K562 (cell line): ENCODE results near the gene FBLIM1. TPM values are rescaled to one million over a fixed set of nuclear protein-coding genes. Genes with fewer than 3 reads are reported as not detected.

ENCODE experiments used
- DIDO1 ChIP-seq: fragments of 450-650 bp; IDR thresholded peaks from 2 replicates; pipeline ENCODE4 v1.6.1; 2016; ENCODE audit warnings: low read depth, missing biosample characterization, missing genetic modification characterization
- EP300 ChIP-seq: IDR thresholded peaks from 2 replicates; pipeline ENCODE4 v1.6.1; 2012; ENCODE audit warnings: low read length, improper control_type of control experiment
- ETV1 ChIP-seq: fragments of 450-650 bp; conservative IDR thresholded peaks from 2 replicates; pipeline ENCODE4 v1.6.1; 2016; ENCODE audit warnings: missing genetic modification characterization, control low read depth, low read depth, missing compliant biosample characterization
- KLF16 ChIP-seq: IDR thresholded peaks from 2 replicates; pipeline ENCODE4 v1.6.1; 2016; ENCODE audit warnings: antibody characterized with exemption
- MAFF ChIP-seq: IDR thresholded peaks from 2 replicates; pipeline ENCODE4 v1.6.1; 2012; ENCODE audit warnings: low read length, improper control_type of control experiment
- MAFK ChIP-seq: IDR thresholded peaks from 2 replicates; pipeline ENCODE4 v1.6.1; 2011; ENCODE audit warnings: low read length, improper control_type of control experiment
- OTX1 ChIP-seq: fragments of 450-650 bp; formaldehyde crosslinking; IDR thresholded peaks from 2 replicates; pipeline ENCODE4 v1.4.0; 2022; ENCODE audit warnings: mild to moderate bottlenecking
- POLR2B ChIP-seq: fragments of 450-650 bp; IDR thresholded peaks from 2 replicates; pipeline ENCODE4 v1.6.1; 2018; ENCODE audit warnings: low read depth; ENCODE audit not compliant: partially characterized antibody
- POLR3G ChIP-seq: IDR thresholded peaks from 2 replicates; pipeline ENCODE4 v1.6.1; 2011; ENCODE audit not compliant: insufficient read length, insufficient replicate concordance; ENCODE audit errors: extremely low read depth
- POU5F1 ChIP-seq: fragments of 150-350 bp; IDR thresholded peaks from 2 replicates; pipeline ENCODE4 v1.6.1; 2014; ENCODE audit warnings: borderline replicate concordance, low read length, low read depth, mild to moderate bottlenecking; ENCODE audit not compliant: partially characterized antibody
- RB1 ChIP-seq: fragments of 450-650 bp; IDR thresholded peaks from 2 replicates; pipeline ENCODE4 v1.6.1; 2017; ENCODE audit warnings: low read depth, mild to moderate bottlenecking
- RNF2 ChIP-seq: sonication (generic); IDR thresholded peaks from 2 replicates; pipeline ENCODE4 v1.6.1; 2016
- SIN3B ChIP-seq: fragments of 450-650 bp; IDR thresholded peaks from 2 replicates; pipeline ENCODE4 v1.6.1; 2017; ENCODE audit warnings: low read depth, mild to moderate bottlenecking, moderate library complexity
- TEAD1 ChIP-seq, 2 experiments: fragments of 450-650 bp in 1 of 2; sonication (generic) in 1 of 2; formaldehyde crosslinking; IDR thresholded peaks; 2 replicates each; pipeline versions ENCODE4 v1.4.0 to v1.8.0; 2020 to 2022; ENCODE audit warnings: mild to moderate bottlenecking in 2 of 2, missing genetic modification reagents in 1 of 2
- TEAD2 ChIP-seq: fragments of 450-650 bp; IDR thresholded peaks from 2 replicates; pipeline ENCODE4 v1.6.1; 2016; ENCODE audit warnings: missing genetic modification characterization, control low read depth, missing compliant biosample characterization
- TGIF2 ChIP-seq: sonication (generic); formaldehyde crosslinking; IDR thresholded peaks from 2 replicates; pipeline ENCODE4 v1.8.1; 2022; ENCODE audit warnings: mild to moderate bottlenecking, missing genetic modification reagents, moderate library complexity
- UBTF ChIP-seq, 2 experiments: IDR thresholded peaks; 2 replicates each; pipeline ENCODE4 v1.6.1; 2012; ENCODE audit warnings: improper control_type of control experiment in 2 of 2, low read depth in 2 of 2, low read length in 2 of 2, borderline replicate concordance in 1 of 2
- XRCC3 ChIP-seq: fragments of 450-650 bp; IDR thresholded peaks from 2 replicates; pipeline ENCODE4 v1.6.1; 2017; ENCODE audit warnings: mild to moderate bottlenecking, moderate library complexity
- ZBTB2 ChIP-seq: fragments of 450-650 bp; IDR thresholded peaks from 2 replicates; pipeline ENCODE4 v1.6.1; 2016; ENCODE audit warnings: antibody characterized with exemption
- ZBTB26 ChIP-seq: fragments of 450-650 bp; formaldehyde crosslinking; IDR thresholded peaks from 2 replicates; pipeline ENCODE4 v1.4.0; 2022; ENCODE audit warnings: missing genetic modification characterization
- ZNF280B ChIP-seq: fragments of 250-450 bp; sonication (Bioruptor Pico); IDR thresholded peaks from 2 replicates; pipeline ENCODE4 v1.5.1; 2021; ENCODE audit warnings: mild to moderate bottlenecking
- ZNF3 ChIP-seq: fragments of 250-450 bp; sonication (Bioruptor Pico); IDR thresholded peaks from 2 replicates; pipeline ENCODE4 v1.5.0; 2021; ENCODE audit warnings: mild to moderate bottlenecking, moderate library complexity
- ZNF311 ChIP-seq: fragments of 250-450 bp; sonication (Bioruptor Pico); IDR thresholded peaks from 2 replicates; pipeline ENCODE4 v1.4.0; 2020; ENCODE audit warnings: mild to moderate bottlenecking, moderate library complexity
- polyA plus RNA-seq, 8 experiments: library from polyadenylated mRNA; depleted of rRNA in 4 of 8; stranded (reverse) in 5 of 8; unstranded in 3 of 8; fragments of >200 nt; fragmentation: Nextera tagmentation in 2 of 8; fragmentation: Illumina TruSeq in 1 of 8; extraction: Ambion mirVana in 2 of 8; extraction: Trizol in 1 of 8; gene quantifications; 2 replicates each; pipeline versions ENCODE4 v1.2.1 to v1.2.3, GENCODE V29; 2011 to 2014; ENCODE audit warnings: inconsistent platforms in 1 of 8, missing spikeins in 1 of 8
- total RNA-seq, 7 experiments: library from RNA; depleted of rRNA in 6 of 7; stranded (reverse); fragments of >200 nt in 6 of 7; fragmentation: Illumina TruSeq in 2 of 7; extraction: Trizol in 2 of 7; gene quantifications; 2 replicates each; pipeline versions ENCODE4 v1.2.1 to v1.2.3, GENCODE V29; 2011 to 2021; ENCODE audit warnings: low replicate concordance in 1 of 7

Gene FBLIM1
- total and polyA plus RNA-seq, 9 of the 15 experiments (the other 6 are each of a cell fraction or from before 2014, with no cell fraction given): 0.14 to 0.24 TPM; not detected in 7

GRCh38 chr1:15835741-15836510, 77.3 kb downstream of the FBLIM1 start (continued):
- TF ChIP-seq TGIF2 (CRISPR knock-in tag): no peak
- peak; percentile 100 for TF ChIP-seq ZBTB2
- TF ChIP-seq MAFF: peak; percentile 25; the same call in 1 of the 2 replicates
- peak; percentile 46; the same call in 1 of the 2 replicates for TF ChIP-seq TEAD2 (tag)
- TF ChIP-seq POLR3G: no peak
- TF ChIP-seq RNF2: peak; percentile 76; the same call in 1 of the 2 replicates
- TF ChIP-seq TEAD1 (CRISPR knock-in tag; IDR thresholded peaks at IDR 0.05): peak; percentile 75 to 99
- TF ChIP-seq ZNF280B (CRISPR knock-in tag): no peak
- no peak for TF ChIP-seq XRCC3
- peak; percentile 85; the same call in 1 of the 2 replicates for TF ChIP-seq RB1
- TF ChIP-seq ZBTB26: 0 out of 2 replicates have a peak, but pooled peaks have one; percentile 71
- TF ChIP-seq MAFK: peak; percentile 45; the same call in 1 of the 2 replicates
- TF ChIP-seq OTX1: peak; percentile 91
- TF ChIP-seq ETV1 (tag): 0 out of 2 replicates have a peak, but pooled peaks have one; percentile 29
- peak in 1 of 2 experiments; percentile 67; a peak in 1 of 4 replicates for TF ChIP-seq UBTF (IDR thresholded peaks at IDR 0.05; ENCODE audit: borderline replicate concordance in 1 of 2, low read depth in 2 of 2, low read length in 2 of 2)
- peak; percentile 43; the same call in 1 of the 2 replicates for TF ChIP-seq SIN3B
- no peak for TF ChIP-seq DIDO1 (tag)
- peak; percentile 33 for TF ChIP-seq EP300
- peak; percentile 29; the same call in 1 of the 2 replicates for TF ChIP-seq KLF16
- no peak for TF ChIP-seq ZNF3
- TF ChIP-seq ZNF311: no peak
- TF ChIP-seq POU5F1: peak; percentile 73
- peak; percentile 97 for TF ChIP-seq POLR2B
